Measurements from ENCODE around the gene MTF1.
A peak's percentile ranks its signal among the peaks of the same experiment; 100 is the strongest.
"Not testable (repeated sequence)": the region's sequence is repeated elsewhere in the genome, so short reads cannot be mapped to it uniquely, and the experiment has no call there.

Gene MTF1

GRCh38 chr1:37782491-37782890 is 76.9 kb downstream of the MTF1 start:
- DNase-seq = no peak

- DNase-seq = no peak
Observed at GRCh38 chr1:37778654-37779053, 80.7 kb downstream of the MTF1 start.

- no peak for DNase-seq
Observed at GRCh38 chr1:37776946-37777516, 82.4 kb downstream of the MTF1 start.

GRCh38 chr1:37771440-37771839 is 88.0 kb downstream of the MTF1 start:
- DNase-seq = not testable (repeated sequence)

DNA sequence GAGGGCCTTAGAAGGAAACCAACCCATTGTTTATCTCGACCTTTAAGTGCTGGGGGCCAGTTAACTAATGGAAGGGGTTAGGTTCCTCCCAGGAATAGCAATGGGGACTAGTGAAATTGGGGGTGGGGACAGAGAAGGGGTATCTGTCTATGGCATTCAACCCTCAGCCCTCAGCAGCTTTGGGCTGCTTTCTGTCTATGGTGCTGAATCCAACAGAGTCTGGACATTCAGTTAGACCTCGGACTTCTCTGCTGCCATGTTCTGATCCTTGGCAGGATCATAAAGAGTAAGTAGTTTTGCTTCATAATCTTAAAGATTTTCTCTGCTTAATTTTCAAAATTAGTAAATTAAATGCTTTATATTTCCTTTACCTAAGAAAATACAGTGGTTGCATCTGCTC is 91.9 kb downstream of the MTF1 start:
- DNase-seq = no peak

DNA sequence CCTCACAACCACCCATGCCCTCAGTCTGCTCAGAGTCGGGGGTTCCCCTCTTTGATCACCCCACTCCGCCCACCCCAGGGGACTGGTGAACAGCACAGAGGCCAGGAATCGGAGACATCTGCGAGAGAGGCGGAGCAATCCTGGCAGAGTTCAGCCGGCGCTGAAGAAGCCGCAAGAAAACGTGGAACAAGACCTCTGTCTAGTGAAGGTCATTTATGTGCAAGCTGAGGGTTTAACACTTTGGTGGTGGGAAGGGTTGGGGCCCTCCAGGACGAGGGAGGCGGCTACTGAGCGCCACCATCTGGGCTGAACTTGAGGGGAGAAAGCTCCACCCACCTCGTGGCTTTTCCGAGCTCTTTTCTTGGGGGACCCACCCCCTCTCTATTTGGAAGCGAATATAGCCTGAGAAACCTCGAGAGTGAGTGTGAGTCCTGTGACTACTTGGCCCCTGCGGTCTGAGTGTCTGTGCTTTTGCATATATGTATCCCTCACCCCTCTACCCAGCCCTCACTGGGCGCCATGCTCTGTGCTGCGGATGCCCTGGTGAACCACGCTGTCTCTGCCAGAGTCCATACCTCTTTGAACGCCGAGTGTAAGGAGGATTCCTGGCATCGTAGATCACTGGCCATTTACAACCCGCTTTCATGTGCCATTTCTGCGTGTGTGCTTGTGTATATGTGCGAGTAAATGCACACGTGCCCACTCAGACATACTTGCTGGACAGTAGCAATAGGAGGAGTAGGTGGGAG is 93.3 kb downstream of the MTF1 start:
- DNase-seq = peak; percentile 20

GRCh38 chr1:37764888-37765441 is 94.4 kb downstream of the MTF1 start, which contains the start of gene EPHA10:
TSS of gene EPHA10 (minus strand) at chr1:37765120. CDS start at chr1:37765066, 54 bp downstream.
- peak; percentile 88 for DNase-seq

GRCh38 chr1:37764414-37764825 is 95.0 kb downstream of the MTF1 start:
- DNase-seq = peak; percentile 37

DNA sequence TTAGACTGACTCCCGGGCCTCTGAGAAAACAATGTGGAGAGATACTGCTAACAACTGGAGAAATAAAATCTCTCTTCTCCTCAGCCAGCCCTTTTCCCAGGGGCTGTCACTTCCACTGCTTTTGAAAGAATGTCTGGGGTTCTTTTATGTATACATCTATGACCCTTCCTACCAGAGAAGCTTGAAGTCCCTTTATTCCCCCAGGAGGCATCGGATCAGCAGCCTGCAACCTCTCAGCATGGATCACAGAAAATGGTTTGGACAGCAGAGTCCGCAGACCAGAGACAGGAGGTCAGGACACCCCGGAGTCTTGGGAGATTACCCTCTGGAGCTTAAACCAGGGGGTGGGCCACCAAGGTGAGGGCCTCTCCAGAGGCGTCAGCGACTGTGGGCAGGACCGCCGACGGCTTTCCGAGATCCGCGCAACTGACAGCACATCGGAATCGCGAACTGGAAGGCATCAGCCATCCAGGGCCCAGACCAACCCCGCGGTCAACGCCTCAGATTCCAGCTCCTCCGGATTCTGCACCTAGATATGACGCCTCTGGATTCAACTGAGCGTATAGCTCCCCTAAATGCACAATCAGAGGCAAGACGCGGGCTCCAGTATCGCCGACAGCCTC is 95.5 kb downstream of the MTF1 start:
- DNase-seq = no peak

GRCh38 chr1:37762516-37762915 is 96.9 kb downstream of the MTF1 start:
- no peak for DNase-seq

- DNase-seq = no peak
Observed at GRCh38 chr1:37761416-37762095, 97.8 kb downstream of the MTF1 start.

All from NCI-H1092 treated with DMSO at 0.1 percent for 48 hours (cell line).